Measurements from ENCODE around the gene CELSR1. TPM values are rescaled to one million over a fixed set of nuclear protein-coding genes. Genes with fewer than 3 reads are reported as not detected.

The CELSR1 gene
- total RNA-seq, 1 experiment from 2014 or later = 33.2 TPM

- DNase-seq = no peak
- Mint-ChIP-seq H3K27ac (ENCODE audit: unreplicated experiment) (no peak overlapping the region), H3K4me3 (ENCODE audit: unreplicated experiment) (no peak overlapping the region), H3K9me3 (ENCODE audit: unreplicated experiment) (peaks cover 11% of the 10 kb centered on the region), H3K27me3 (ENCODE audit: insufficient read depth, unreplicated experiment) (no peaks in the 10 kb centered on the region), H3K4me1 (ENCODE audit: low read depth, unreplicated experiment) (no peaks in the 10 kb centered on the region), H3K36me3 (ENCODE audit: insufficient read depth, unreplicated experiment) (no peaks in the 10 kb centered on the region)
- no peaks in the 10 kb centered on the region; the same call in 1 of the 2 replicates for H3K36me3 ChIP-seq (ENCODE audit: control insufficient read depth, insufficient read depth, low read length)
- ChIA-PET POLR2A (no interaction called here), CTCF (no interaction called here)
- no peaks in the 10 kb centered on the region for H3K9me3 ChIP-seq
- no peak overlapping the region for H3K4me3 ChIP-seq (ENCODE audit: low read depth, low read length)
- H3K27me3 ChIP-seq (replicated peaks; ENCODE audit: control insufficient read depth, insufficient read depth, low read length) = no peaks in the 10 kb centered on the region
- H3K4me1 ChIP-seq = no peaks in the 10 kb centered on the region
- no peak for TF ChIP-seq CTCF (IDR thresholded peaks at IDR 0.05; ENCODE audit: insufficient read depth in 1 of 2, low read depth in 1 of 2, low read length in 1 of 2, severe bottlenecking in 1 of 2, unreplicated experiment in 1 of 2)
- BruUV-seq (replicated peaks) = no TSS peak
- intact Hi-C loops (cut with micrococcal nuclease; ENCODE audit: unreplicated experiment) = no loop called here
Observed at GRCh38 chr22:46421267-46421666, 116.2 kb downstream of the CELSR1 start.

- DNase-seq = no peak
- Mint-ChIP-seq H3K27me3 (ENCODE audit: insufficient read depth, unreplicated experiment) (no peaks in the 10 kb centered on the region), H3K4me3 (ENCODE audit: unreplicated experiment) (no peak overlapping the region), H3K9me3 (ENCODE audit: unreplicated experiment) (no peaks in the 10 kb centered on the region), H3K36me3 (ENCODE audit: insufficient read depth, unreplicated experiment) (no peaks in the 10 kb centered on the region), H3K27ac (ENCODE audit: unreplicated experiment) (no peak overlapping the region), H3K4me1 (ENCODE audit: low read depth, unreplicated experiment) (no peaks in the 10 kb centered on the region)
- BruUV-seq (replicated peaks) = no TSS peak
- no peaks in the 10 kb centered on the region for H3K9me3 ChIP-seq
- TF ChIP-seq CTCF (IDR thresholded peaks at IDR 0.05; ENCODE audit: insufficient read depth in 1 of 2, low read depth in 1 of 2, low read length in 1 of 2, severe bottlenecking in 1 of 2, unreplicated experiment in 1 of 2) = no peak
- H3K4me3 ChIP-seq (ENCODE audit: low read depth, low read length) = no peak overlapping the region
- H3K4me1 ChIP-seq = no peaks in the 10 kb centered on the region
- intact Hi-C loops (cut with micrococcal nuclease; ENCODE audit: unreplicated experiment) = no loop called here
- CTCF ChIA-PET = no interaction called here
- POLR2A ChIA-PET = no interaction called here
- no peaks in the 10 kb centered on the region for H3K27me3 ChIP-seq (replicated peaks; ENCODE audit: control insufficient read depth, insufficient read depth, low read length)
- H3K36me3 ChIP-seq (ENCODE audit: control insufficient read depth, insufficient read depth, low read length) = no peaks in the 10 kb centered on the region; the same call in 1 of the 2 replicates
Observed at GRCh38 chr22:46419754-46420571, 117.5 kb downstream of the CELSR1 start.

- intact Hi-C loops (cut with micrococcal nuclease; ENCODE audit: unreplicated experiment) = no loop called here
- no peaks in the 10 kb centered on the region for H3K36me3 Mint-ChIP-seq (ENCODE audit: insufficient read depth, unreplicated experiment)
- Histone ChIP-seq H3K36me3 (ENCODE audit: control insufficient read depth, insufficient read depth, low read length) (no peaks in the 10 kb centered on the region; the same call in 1 of the 2 replicates), H3K9me3 (no peaks in the 10 kb centered on the region), H3K4me3 (ENCODE audit: low read depth, low read length) (no peak overlapping the region), H3K27me3 (replicated peaks; ENCODE audit: control insufficient read depth, insufficient read depth, low read length) (no peaks in the 10 kb centered on the region), H3K4me1 (no peaks in the 10 kb centered on the region; the same call in 1 of the 2 replicates)
- DNase-seq = no peak
- POLR2A ChIA-PET = no interaction called here
- no peak for TF ChIP-seq CTCF (IDR thresholded peaks at IDR 0.05; ENCODE audit: insufficient read depth in 1 of 2, low read depth in 1 of 2, low read length in 1 of 2, severe bottlenecking in 1 of 2, unreplicated experiment in 1 of 2)
- H3K9me3 Mint-ChIP-seq (ENCODE audit: unreplicated experiment) = no peaks in the 10 kb centered on the region
- BruUV-seq (replicated peaks) = no TSS peak
- no peaks in the 10 kb centered on the region for H3K4me1 Mint-ChIP-seq (ENCODE audit: low read depth, unreplicated experiment)
- H3K4me3 Mint-ChIP-seq (ENCODE audit: unreplicated experiment) = no peak overlapping the region
- CTCF ChIA-PET = interaction anchor here (0.8 kb wide), 1 partner anchor 18 kb away, joined by 3 read pairs; no protein-coding TSS in a partner anchor
- no peak overlapping the region for H3K27ac Mint-ChIP-seq (ENCODE audit: unreplicated experiment)
- H3K27me3 Mint-ChIP-seq (ENCODE audit: insufficient read depth, unreplicated experiment) = no peaks in the 10 kb centered on the region
Observed at GRCh38 chr22:46418827-46419226, 118.6 kb downstream of the CELSR1 start.
